ENCODE results near the gene CHRNA4.

GRCh38 chr20:63295422-63295821 is 65.7 kb downstream of the CHRNA4 start:
- no peak for TF ChIP-seq CTCF (IDR thresholded peaks at IDR 0.05)
- TF ChIP-seq POLR2A (IDR thresholded peaks at IDR 0.05) = no peak
